ENCODE measurements around the gene GET4. TPM values are rescaled to one million over a fixed set of nuclear protein-coding genes. Genes with fewer than 3 reads are reported as not detected.

Gene GET4
- polyA plus RNA-seq, 3 donors: 20.1 to 36.8 (median 25.5) TPM

GRCh38 chr7:896346-897075, 20.2 kb downstream of the GET4 start:
- peaks cover 2% of the 10 kb centered on the region for H3K4me1 Mint-ChIP-seq
- Histone ChIP-seq H3K4me1 (ENCODE audit: control insufficient read depth in 1 of 2, insufficient read depth in 2 of 2, low read length in 2 of 2) (peaks cover 4 to 6% of the 10 kb centered on the region in 2 donors), H3K9ac (ENCODE audit: insufficient read depth, low read length, poor library complexity, severe bottlenecking) (no peak overlapping the region), H3K79me2 (ENCODE audit: insufficient read depth, low read length) (peaks cover 9% of the 10 kb centered on the region), H3K36me3 (replicated peaks in 1 of 2; ENCODE audit: control insufficient read depth in 1 of 2, insufficient read depth in 2 of 2, low read length in 2 of 2) (peaks cover 93 to 95% of the 10 kb centered on the region in 2 donors), H3K4me2 (replicated peaks; ENCODE audit: extremely low read depth, low read length, poor library complexity, severe bottlenecking) (no peak overlapping the region), H2AFZ (ENCODE audit: insufficient read depth, low read depth, low read length, poor library complexity, severe bottlenecking) (no peak overlapping the region), H3K4me3 (replicated peaks in 1 of 3; ENCODE audit: low read depth in 2 of 3, low read length in 3 of 3) (no peak overlapping the region), H3K27me3 (ENCODE audit: control insufficient read depth in 2 of 2, insufficient read depth in 2 of 2, low read length in 2 of 2) (no peaks in the 10 kb centered on the region), H4K20me1 (ENCODE audit: insufficient read depth, low read length) (peaks cover 99% of the 10 kb centered on the region), H3K27ac (ENCODE audit: low read depth in 1 of 2, low read length in 2 of 2) (no peak overlapping the region), H3K9me3 (replicated peaks in 1 of 2; ENCODE audit: control insufficient read depth in 1 of 2, insufficient read depth in 1 of 2, low read length in 2 of 2) (no peaks in the 10 kb centered on the region)
- 94% methylated on average over 35 of the region's 42 CpGs for WGBS (ENCODE audit: insufficient coverage)
- H3K9me3 Mint-ChIP-seq: peaks cover 0 to 4% (median 0%) of the 10 kb centered on the region in 7 donors
- peaks cover 0 to 5% (median 0%) of the 10 kb centered on the region in 3 donors for H3K27me3 Mint-ChIP-seq (ENCODE audit: low read depth in 3 of 3)
- peaks cover 52 to 83% of the 10 kb centered on the region in 2 donors for H3K36me3 Mint-ChIP-seq
- DNase-seq: no peak
- intact Hi-C loops (cut with micrococcal nuclease): no loop called here
- H3K4me3 Mint-ChIP-seq: no peak overlapping the region
- peak overlapping the region in 2 of 7 donors; percentile 26 to 54 for H3K27ac Mint-ChIP-seq
- no peak for TF ChIP-seq CTCF (IDR thresholded peaks at IDR 0.05)

GRCh38 chr7:897086-897485, 20.7 kb downstream of the GET4 start:
- H2AFZ ChIP-seq (ENCODE audit: insufficient read depth, low read depth, low read length, poor library complexity, severe bottlenecking): no peak overlapping the region
- H3K79me2 ChIP-seq (ENCODE audit: insufficient read depth, low read length): peaks cover 13% of the 10 kb centered on the region
- no peak for DNase-seq
- H3K36me3 ChIP-seq (replicated peaks in 1 of 2; ENCODE audit: control insufficient read depth in 1 of 2, insufficient read depth in 2 of 2, low read length in 2 of 2): peaks cover 87 to 89% of the 10 kb centered on the region in 2 donors
- H3K9ac ChIP-seq (ENCODE audit: insufficient read depth, low read length, poor library complexity, severe bottlenecking): no peak overlapping the region
- intact Hi-C loops (cut with micrococcal nuclease): no loop called here
- no peaks in the 10 kb centered on the region for H3K9me3 ChIP-seq (replicated peaks in 1 of 2; ENCODE audit: control insufficient read depth in 1 of 2, insufficient read depth in 1 of 2, low read length in 2 of 2)
- H3K9me3 Mint-ChIP-seq: peaks cover 0 to 4% (median 0%) of the 10 kb centered on the region in 7 donors
- peak overlapping the region in 1 of 2 donors; percentile 20 for H3K27ac ChIP-seq (ENCODE audit: low read depth in 1 of 2, low read length in 2 of 2)
- no peaks in the 10 kb centered on the region for H3K27me3 ChIP-seq (ENCODE audit: control insufficient read depth in 2 of 2, insufficient read depth in 2 of 2, low read length in 2 of 2)
- peaks cover 9 to 11% of the 10 kb centered on the region in 2 donors for H3K4me1 ChIP-seq (ENCODE audit: control insufficient read depth in 1 of 2, insufficient read depth in 2 of 2, low read length in 2 of 2)
- no peak for TF ChIP-seq CTCF (IDR thresholded peaks at IDR 0.05)
- H3K4me1 Mint-ChIP-seq: peaks cover 7% of the 10 kb centered on the region
- peaks cover 99% of the 10 kb centered on the region for H4K20me1 ChIP-seq (ENCODE audit: insufficient read depth, low read length)
- peak overlapping the region in 1 of 7 donors; percentile 26 for H3K27ac Mint-ChIP-seq
- no peak overlapping the region for H3K4me2 ChIP-seq (replicated peaks; ENCODE audit: extremely low read depth, low read length, poor library complexity, severe bottlenecking)
- H3K36me3 Mint-ChIP-seq: peaks cover 50 to 78% of the 10 kb centered on the region in 2 donors
- no peak overlapping the region for H3K4me3 Mint-ChIP-seq
- H3K27me3 Mint-ChIP-seq (ENCODE audit: low read depth in 3 of 3): peaks cover 0 to 5% (median 0%) of the 10 kb centered on the region in 3 donors
- WGBS (ENCODE audit: insufficient coverage): 93% methylated on average over 9 of the region's 14 CpGs
- no peak overlapping the region for H3K4me3 ChIP-seq (replicated peaks in 1 of 3; ENCODE audit: low read depth in 2 of 3, low read length in 3 of 3)
